ENCODE data around the gene PTGER4.
"Not testable (repeated sequence)": the region's sequence is repeated elsewhere in the genome, so short reads cannot be mapped to it uniquely, and the experiment has no call there.

The PTGER4 gene

GRCh38 chr5:40679913-40680681 lies at the start of gene PTGER4:
Gene PTGER4, plus strand, starts transcription at chr5:40679915. Its CDS starts 1,079 bp downstream, at chr5:40680994.
- DNase-seq: no peak

DNA sequence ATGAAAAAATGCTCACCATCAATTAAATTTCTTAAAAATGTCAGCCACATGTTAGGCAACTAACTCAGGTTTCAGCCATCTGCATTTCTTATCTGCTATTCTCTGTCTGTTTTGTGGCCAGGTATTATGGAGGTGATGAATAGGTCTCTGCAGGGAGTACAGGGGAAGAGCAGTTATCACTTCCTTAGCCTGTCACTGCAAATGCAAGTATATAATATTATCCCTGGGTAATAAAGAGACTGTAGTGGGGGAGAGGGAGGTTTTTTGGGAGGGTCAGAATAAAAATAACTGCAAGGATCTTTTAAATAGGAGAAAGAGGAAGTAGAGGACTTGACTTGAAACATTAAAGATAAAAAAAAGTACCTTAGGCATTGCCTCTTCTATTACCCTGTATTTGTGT lies 49.6 kb upstream of the PTGER4 start:
- DNase-seq: no peak

DNA sequence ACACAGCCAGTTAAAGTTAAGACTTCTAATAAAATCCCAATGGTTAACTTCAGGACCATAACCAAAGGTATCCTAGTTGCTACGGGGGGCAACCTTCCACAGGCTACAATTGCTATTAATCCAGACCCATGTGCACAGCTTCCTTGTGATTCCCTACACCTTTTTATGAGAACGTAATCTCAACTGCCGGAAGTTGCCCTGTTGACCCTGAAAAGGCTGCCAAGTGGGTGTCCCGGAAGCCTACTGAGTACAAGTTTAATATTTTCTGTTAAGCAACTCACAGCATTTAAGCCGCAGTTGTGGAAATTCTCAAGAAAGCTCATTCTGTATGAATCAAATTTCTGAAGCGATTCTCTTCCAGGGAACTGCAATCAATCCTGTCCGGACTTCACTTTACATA lies 48.5 kb upstream of the PTGER4 start:
- DNase-seq: no peak

DNA sequence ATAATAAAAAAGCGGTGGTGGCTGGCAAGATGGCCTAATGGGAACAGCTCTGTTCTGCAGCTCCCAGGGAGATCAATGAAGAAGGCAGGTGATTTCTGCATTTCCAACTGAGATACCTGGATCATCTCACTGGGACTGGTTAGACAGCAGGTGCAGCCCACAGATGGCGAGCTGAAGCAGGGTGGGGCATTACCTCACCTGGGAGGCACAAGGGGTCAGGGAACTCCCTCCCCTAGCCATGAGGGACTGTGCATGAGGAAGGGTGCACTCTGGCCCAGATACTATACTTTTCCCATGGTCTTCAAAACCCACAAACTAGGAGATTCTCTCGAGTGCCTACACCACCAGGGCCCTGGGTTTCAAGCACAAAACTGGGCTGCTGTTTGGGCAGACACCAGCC lies 45.6 kb upstream of the PTGER4 start:
- no peak for DNase-seq

DNA sequence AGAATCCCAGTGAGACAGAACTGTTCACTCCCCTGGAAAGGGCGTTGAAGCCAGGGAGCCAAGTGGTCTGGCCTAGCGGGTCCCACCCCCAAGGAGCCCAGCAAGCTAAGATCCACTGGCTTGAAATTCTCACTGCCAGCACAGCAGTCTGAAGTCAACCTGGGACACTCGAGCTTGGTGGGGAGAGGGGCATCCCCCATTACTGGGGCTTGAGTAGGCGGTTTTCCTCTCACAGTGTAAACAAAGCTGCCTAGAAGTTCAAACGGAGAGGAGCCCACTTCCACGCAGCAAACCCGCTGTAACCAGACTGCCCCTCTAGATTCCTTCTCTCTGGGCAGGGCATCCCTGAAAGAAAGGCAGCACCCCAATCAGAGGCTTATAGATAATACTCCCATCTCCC lies 45.1 kb upstream of the PTGER4 start:
- no peak for DNase-seq

DNA sequence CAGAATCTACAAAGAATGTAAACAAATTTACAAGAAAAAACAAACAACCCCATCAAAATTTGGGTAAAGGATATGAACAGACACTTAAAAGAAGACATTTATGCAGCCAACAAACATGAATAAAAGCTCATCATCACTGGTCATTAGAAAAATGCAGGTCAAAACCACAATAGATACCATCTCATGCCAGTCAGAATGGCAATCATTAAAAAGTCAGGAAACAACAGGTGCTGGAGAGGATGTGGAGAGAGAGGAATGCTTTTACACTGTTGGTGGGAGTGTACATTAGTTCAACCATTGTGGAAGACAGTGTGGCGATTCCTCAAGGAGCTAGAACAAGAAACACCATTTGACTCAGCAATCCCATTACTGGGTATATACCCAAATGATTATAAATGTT lies 40.2 kb upstream of the PTGER4 start:
- DNase-seq: not testable (repeated sequence)

DNA sequence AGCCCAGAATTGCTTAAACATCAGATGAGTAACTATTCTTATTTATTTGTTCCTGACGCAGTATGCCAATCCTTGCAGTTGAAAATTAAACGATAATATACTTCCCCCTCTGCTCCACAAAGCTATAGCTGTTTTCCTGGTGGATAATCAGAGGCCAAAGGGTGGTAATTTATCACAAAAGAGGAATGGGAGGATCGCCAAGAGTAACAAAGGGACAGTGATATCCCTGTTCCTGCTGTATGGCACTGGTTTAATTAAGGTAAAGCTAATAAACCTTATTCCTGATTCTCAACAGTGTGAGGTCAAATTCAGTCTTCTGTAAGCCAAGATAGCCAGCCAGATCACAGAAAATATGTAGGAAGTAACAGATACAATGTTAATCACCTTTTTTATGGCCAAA lies 33.4 kb upstream of the PTGER4 start:
- DNase-seq: no peak

GRCh38 chr5:40648150-40648549 lies 31.6 kb upstream of the PTGER4 start:
- DNase-seq: no peak

- no peak for DNase-seq
Observed at GRCh38 chr5:40649463-40650030, 30.2 kb upstream of the PTGER4 start.

DNA sequence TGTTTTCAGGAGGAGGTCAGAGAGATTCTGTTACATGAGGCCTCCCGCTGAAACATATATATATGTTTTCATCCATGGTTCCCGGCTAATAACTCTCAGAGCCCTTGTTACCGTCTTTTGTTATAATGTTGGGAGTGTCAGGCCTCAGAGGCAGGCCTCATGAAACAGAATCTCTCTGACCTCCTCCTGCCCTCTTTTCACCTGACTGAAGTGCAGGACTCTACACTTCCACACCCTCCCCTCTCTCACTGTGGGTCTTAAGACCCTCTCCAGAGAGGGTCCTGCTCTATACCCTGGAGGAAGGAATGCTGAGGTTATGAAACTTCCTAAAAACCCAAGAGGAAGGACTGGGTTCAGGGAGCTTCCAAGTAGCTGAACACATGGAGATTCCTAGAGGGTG lies 28.5 kb upstream of the PTGER4 start:
- no peak for DNase-seq

- no peak for DNase-seq
Observed at GRCh38 chr5:40652441-40653220, 27.1 kb upstream of the PTGER4 start.

DNA sequence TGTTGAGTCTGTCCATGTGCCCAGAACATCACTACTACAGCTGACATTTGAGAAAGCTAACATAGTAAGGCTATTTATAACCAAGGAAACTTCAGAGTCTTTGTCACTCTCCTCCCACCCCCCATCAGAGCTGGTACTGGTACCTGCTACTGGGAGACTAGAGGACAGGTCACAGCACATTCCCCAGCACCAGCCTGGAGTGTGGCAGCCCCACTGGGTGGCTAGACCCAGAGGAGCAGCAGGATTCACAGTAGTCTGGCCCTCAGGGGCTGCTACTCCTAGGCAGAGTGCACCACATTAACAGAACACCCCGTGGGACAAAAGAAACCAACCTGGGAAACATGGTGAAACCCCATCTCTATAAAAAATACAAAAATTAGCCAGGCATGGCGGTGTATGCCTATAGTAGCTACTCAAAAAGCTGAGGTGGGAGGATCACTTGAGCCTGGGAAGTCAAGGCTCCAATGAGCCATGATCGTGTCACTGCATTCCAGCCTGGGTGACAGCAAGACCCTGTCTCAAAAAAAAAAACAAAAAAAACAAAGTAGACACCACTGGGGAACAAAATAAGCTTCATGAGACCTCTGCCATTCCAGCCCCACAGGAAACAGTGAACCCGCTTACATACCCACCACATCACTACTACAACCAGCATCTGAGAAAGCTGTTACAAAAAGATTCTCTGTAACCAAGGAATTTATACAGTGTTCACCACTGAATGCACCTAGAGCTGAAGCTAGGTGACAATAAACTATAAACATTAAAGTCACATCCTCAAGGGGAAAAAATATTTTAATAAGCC lies 26.3 kb upstream of the PTGER4 start:
- DNase-seq: no peak

GRCh38 chr5:40654377-40654991 lies 25.2 kb upstream of the PTGER4 start:
- DNase-seq: no peak

- DNase-seq: no peak
Observed at GRCh38 chr5:40655138-40655537, 24.6 kb upstream of the PTGER4 start.

- DNase-seq: not testable (repeated sequence)
Observed at GRCh38 chr5:40656091-40656490, 23.6 kb upstream of the PTGER4 start.

GRCh38 chr5:40656766-40657165 lies 22.9 kb upstream of the PTGER4 start:
- no peak for DNase-seq

DNA sequence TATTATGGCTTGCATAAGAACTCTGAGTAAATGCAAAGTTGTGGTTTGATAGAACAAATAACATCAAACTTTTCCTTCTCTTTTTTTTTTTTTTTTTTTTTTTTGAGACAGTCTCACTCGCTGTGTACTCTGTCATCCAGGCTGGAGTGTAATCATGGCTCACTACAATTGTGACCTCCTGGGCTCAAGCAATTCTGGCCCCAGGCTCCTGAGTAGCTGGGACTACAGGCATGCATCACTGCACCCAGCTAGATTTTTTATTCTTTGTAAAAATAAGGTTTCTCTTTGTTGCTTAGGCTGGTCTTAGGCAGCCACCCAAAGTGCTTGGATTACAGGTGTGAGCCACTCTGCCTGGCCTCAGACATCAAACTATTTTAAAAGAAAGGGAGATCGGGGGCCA lies 19.0 kb upstream of the PTGER4 start:
- DNase-seq: no peak

DNA sequence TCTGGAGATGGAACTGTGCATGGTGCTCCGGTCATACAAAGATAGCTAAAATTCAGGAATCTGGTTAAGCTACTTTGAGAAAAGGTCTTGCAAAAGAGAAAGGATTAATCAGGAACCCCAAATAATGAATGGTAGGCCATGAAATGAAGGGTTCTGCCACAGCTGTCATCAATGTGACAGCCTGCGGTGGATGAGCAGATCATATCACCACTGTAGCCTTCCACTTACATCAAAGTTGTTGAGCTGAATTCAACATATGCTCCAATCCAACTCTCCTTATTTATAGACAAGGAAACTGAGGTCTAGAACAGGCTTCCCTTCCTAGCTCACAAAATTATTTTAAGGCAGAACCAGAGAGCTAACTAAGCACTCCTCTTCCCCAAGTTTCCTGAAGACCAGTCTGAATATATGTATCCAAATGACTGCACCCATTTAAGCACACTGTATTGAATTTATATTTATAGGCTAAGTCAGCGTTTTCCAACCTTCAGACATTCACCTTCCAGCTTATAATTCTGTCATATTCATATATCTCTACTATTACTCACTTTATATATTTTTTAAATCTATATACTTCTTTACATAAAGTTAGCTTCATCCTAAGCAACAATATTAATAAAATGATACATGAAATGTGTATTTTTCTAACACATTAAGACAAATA lies 13.9 kb upstream of the PTGER4 start:
- no peak for DNase-seq

GRCh38 chr5:40666657-40667056 lies 13.1 kb upstream of the PTGER4 start:
- DNase-seq: no peak

GRCh38 chr5:40667161-40667663 lies 12.5 kb upstream of the PTGER4 start:
- no peak for DNase-seq

DNA sequence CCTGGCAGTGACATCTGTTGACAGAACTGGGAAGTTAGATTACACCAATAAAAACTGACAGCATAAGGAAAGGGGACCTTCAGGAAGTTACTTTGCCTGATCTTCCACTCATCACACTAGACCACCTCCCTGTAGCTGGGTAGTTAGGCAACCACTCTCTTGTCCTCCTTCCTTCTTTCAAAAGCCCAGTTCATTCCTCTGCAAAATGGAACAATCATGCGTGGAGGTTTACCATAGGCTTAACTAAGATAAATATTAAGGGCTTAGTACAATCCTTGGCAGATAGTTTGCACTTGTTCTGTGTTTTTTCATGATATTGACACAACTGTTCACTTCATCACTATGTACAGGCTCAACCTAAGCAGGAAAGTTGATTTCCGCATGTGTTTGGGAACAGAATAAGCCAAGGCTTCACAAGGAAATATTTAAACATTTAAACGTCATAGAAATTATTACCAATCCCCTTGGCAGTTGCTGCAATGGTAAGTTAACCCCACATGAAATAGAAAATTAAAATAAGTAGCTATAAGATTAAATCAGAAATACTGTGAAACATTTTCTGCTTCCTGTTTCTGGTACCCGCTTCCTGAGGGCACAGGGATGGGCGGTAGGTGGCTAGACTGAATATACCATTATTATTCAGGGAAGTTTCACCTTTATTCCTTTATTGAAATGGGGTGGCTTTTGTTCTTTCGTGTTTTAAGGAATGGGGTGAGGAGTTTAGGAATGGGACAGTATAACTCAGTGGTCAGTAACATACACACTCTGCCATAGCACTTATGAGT lies 9.9 kb upstream of the PTGER4 start:
- DNase-seq: no peak
